ENCODE results near the gene ALOX5.
"Not testable (repeated sequence)": the region's sequence is repeated elsewhere in the genome, so short reads cannot be mapped to it uniquely, and the experiment has no call there.

ALOX5 gene

GRCh38 chr10:45375101-45375500, 1.1 kb downstream of the ALOX5 start:
- no peak for DNase-seq

- DNase-seq, result no peak
Observed at GRCh38 chr10:45375716-45376231, 1.8 kb downstream of the ALOX5 start.

GRCh38 chr10:45376371-45376801, 2.4 kb downstream of the ALOX5 start:
- DNase-seq, result no peak

GRCh38 chr10:45377321-45377720, 3.3 kb downstream of the ALOX5 start:
- no peak for DNase-seq

GRCh38 chr10:45377858-45378257, 3.8 kb downstream of the ALOX5 start:
- no peak for DNase-seq

GRCh38 chr10:45378914-45379726, 5.1 kb downstream of the ALOX5 start:
- DNase-seq, result no peak

GRCh38 chr10:45379891-45380540, 6.0 kb downstream of the ALOX5 start:
- DNase-seq, result no peak

GRCh38 chr10:45380903-45381620, 7.0 kb downstream of the ALOX5 start:
- DNase-seq, result no peak

- no peak for DNase-seq
Observed at GRCh38 chr10:45382591-45382990, 8.6 kb downstream of the ALOX5 start.

GRCh38 chr10:45383682-45384330, 9.8 kb downstream of the ALOX5 start:
- DNase-seq, result no peak

GRCh38 chr10:45386657-45387056, 12.6 kb downstream of the ALOX5 start:
- DNase-seq, result no peak

- no peak for DNase-seq
Observed at GRCh38 chr10:45387096-45387893, 13.3 kb downstream of the ALOX5 start.

- not testable (repeated sequence) for DNase-seq
Observed at GRCh38 chr10:45389671-45390070, 15.7 kb downstream of the ALOX5 start.

GRCh38 chr10:45391636-45392035, 17.6 kb downstream of the ALOX5 start:
- not testable (repeated sequence) for DNase-seq

- no peak for DNase-seq
Observed at GRCh38 chr10:45395554-45395953, 21.5 kb downstream of the ALOX5 start.

GRCh38 chr10:45398595-45398994, 24.6 kb downstream of the ALOX5 start:
- DNase-seq, result no peak

- no peak for DNase-seq
Observed at GRCh38 chr10:45399113-45399512, 25.1 kb downstream of the ALOX5 start.

- no peak for DNase-seq
Observed at GRCh38 chr10:45403151-45403550, 29.1 kb downstream of the ALOX5 start.

GRCh38 chr10:45404087-45404769, 30.2 kb downstream of the ALOX5 start:
- DNase-seq, result no peak

- no peak for DNase-seq
Observed at GRCh38 chr10:45404770-45405120, 30.7 kb downstream of the ALOX5 start.

- DNase-seq, result no peak
Observed at GRCh38 chr10:45407542-45407941, 33.5 kb downstream of the ALOX5 start.
